ENCODE results near the gene PRKCI. TPM values are rescaled to one million over a fixed set of nuclear protein-coding genes. Genes with fewer than 3 reads are reported as not detected.

Gene PRKCI
- 10 to 100 TPM; 22.5 to 52.9 TPM for total RNA-seq

- peak within 1 kb of the TSS; percentile 91 to 94 for H3K27ac ChIP-seq
- DNase-seq (ENCODE audit: low spot score) (peak; percentile 88), ATAC-seq (ENCODE audit: insufficient number of reproducible peaks, low FRiP score, low read depth) (peak; percentile 98)
- no peaks in the 10 kb centered on the region for H3K27me3 ChIP-seq (replicated peaks; ENCODE audit: insufficient read depth)
- peak within 1 kb of the TSS; percentile 99 for H3K4me3 ChIP-seq
- TF ChIP-seq CTCF (IDR thresholded peaks at IDR 0.05), result no peak
- H3K4me1 ChIP-seq (ENCODE audit: control insufficient read depth in 1 of 2, low read depth in 2 of 2), result peaks cover 19 to 26% of the 10 kb centered on the region in 2 donors
- no peaks in the 10 kb centered on the region for H3K9me3 ChIP-seq
- H3K36me3 ChIP-seq, result no peaks in the 10 kb centered on the region
Measured at GRCh38 chr3:170221924-170222646, at the start of gene PRKCI. Gene PRKCI, plus strand, starts transcription at chr3:170222424. Its CDS starts 246 bp downstream, at chr3:170222670.

GRCh38 chr3:170178651-170179050 lies 43.6 kb upstream of the PRKCI start:
- Histone ChIP-seq H3K4me3 (peak overlapping the region; percentile 99), H3K36me3 (peaks cover 36% of the 10 kb centered on the region), H3K27me3 (replicated peaks; ENCODE audit: insufficient read depth) (no peaks in the 10 kb centered on the region), H3K27ac (no peak overlapping the region), H3K9me3 (no peaks in the 10 kb centered on the region), H3K4me1 (ENCODE audit: control insufficient read depth in 1 of 2, low read depth in 2 of 2) (peaks cover 16 to 32% of the 10 kb centered on the region in 2 donors)
- ATAC-seq (ENCODE audit: insufficient number of reproducible peaks, low FRiP score, low read depth), result no peak
- no peak for TF ChIP-seq CTCF (IDR thresholded peaks at IDR 0.05)
- DNase-seq (ENCODE audit: low spot score), result no peak

GRCh38 chr3:170179432-170179831 lies 42.8 kb upstream of the PRKCI start:
- peaks cover 16 to 29% of the 10 kb centered on the region in 2 donors for H3K4me1 ChIP-seq (ENCODE audit: control insufficient read depth in 1 of 2, low read depth in 2 of 2)
- no peaks in the 10 kb centered on the region for H3K9me3 ChIP-seq
- peaks cover 36% of the 10 kb centered on the region for H3K36me3 ChIP-seq
- no peaks in the 10 kb centered on the region for H3K27me3 ChIP-seq (replicated peaks; ENCODE audit: insufficient read depth)
- ATAC-seq (ENCODE audit: insufficient number of reproducible peaks, low FRiP score, low read depth), result no peak
- no peak for TF ChIP-seq CTCF (IDR thresholded peaks at IDR 0.05)
- peak overlapping the region; percentile 99 for H3K4me3 ChIP-seq
- no peak for DNase-seq (ENCODE audit: low spot score)
- no peak overlapping the region for H3K27ac ChIP-seq

GRCh38 chr3:170180079-170180907 lies 41.9 kb upstream of the PRKCI start:
- peak overlapping the region; percentile 99 for H3K4me3 ChIP-seq
- no peaks in the 10 kb centered on the region for H3K27me3 ChIP-seq (replicated peaks; ENCODE audit: insufficient read depth)
- H3K9me3 ChIP-seq, result no peaks in the 10 kb centered on the region
- no peak for TF ChIP-seq CTCF (IDR thresholded peaks at IDR 0.05)
- ATAC-seq (ENCODE audit: insufficient number of reproducible peaks, low FRiP score, low read depth) (peak; percentile 12), DNase-seq (ENCODE audit: low spot score) (no peak)
- peaks cover 13 to 20% of the 10 kb centered on the region in 2 donors for H3K4me1 ChIP-seq (ENCODE audit: control insufficient read depth in 1 of 2, low read depth in 2 of 2)
- H3K36me3 ChIP-seq, result peaks cover 29% of the 10 kb centered on the region
- H3K27ac ChIP-seq, result peak overlapping the region; percentile 98

Measured in thoracic aorta (tissue), 2 donors.